Naive thymus-derived CD4-positive, alpha-beta T cell (primary cell): ENCODE results near the gene PROK2. TPM values are rescaled to one million over a fixed set of nuclear protein-coding genes. Genes with fewer than 3 reads are reported as not detected.

Experiments
- polyA plus RNA-seq, 2 donors: library from polyadenylated mRNA; unstranded; fragments of 300-500 nt; fragmentation: Illumina TruSeq; gene quantifications; one replicate each; pipeline ENCODE4 v1.2.3, GENCODE V29; 2021
- total RNA-seq, 6 experiments: library from RNA in 5 of 6; stranded (reverse) in 5 of 6; gene quantifications; 1 replicate in 5 of 6; 2 replicates in 1 of 6; pipeline ENCODE4 v1.2.3 and lab custom pipeline; 2021 to 2026

Gene PROK2
- total and polyA plus RNA-seq, 7 experiments from 2014 or later: 14.1 TPM; not detected in 6

Other genes with a start within 250 kb of the PROK2 start
- 100 to 1,000 TPM; 104 to 537 (median 456) TPM for gene FOXP1, start 201.4 kb downstream of the PROK2 start, total RNA-seq
- gene FOXP1, start 201.4 kb downstream of the PROK2 start, polyA plus RNA-seq: 100 to 1,000 TPM; 408 to 431 TPM
- 10 to 100 TPM; 28.5 to 72.8 (median 39.2) TPM for gene EIF4E3, start 59.7 kb downstream of the PROK2 start, total RNA-seq
- 10 to 100 TPM; 17.7 to 26.1 TPM for gene EIF4E3, start 59.7 kb downstream of the PROK2 start, polyA plus RNA-seq
- 1 to 10 TPM in 1 of 5 experiments, under 1 TPM in 1, not detected in 3; 0.24 to 4.7 TPM for gene GPR27, start 31.3 kb downstream of the PROK2 start, total RNA-seq
- under 1 TPM in 1 of 2 donors, not detected in 1; 0.60 TPM for gene GPR27, start 31.3 kb downstream of the PROK2 start, polyA plus RNA-seq